HCT116 (cell line): Measurements from ENCODE around the gene C6orf118. TPM values are rescaled to one million over a fixed set of nuclear protein-coding genes. Genes with fewer than 3 reads are reported as not detected.

Experiments
- ATAC-seq: fragments of 200-7000 bp; cut with Tn5 transposase; 2 replicates; pipeline ENCODE4 v1.9.1; 2020; ENCODE audit warnings: mild to moderate bottlenecking, moderate library complexity
- Bru-seq: library from RNA; stranded (reverse); fragments of 400-500 nt; gene quantifications from one replicate; lab custom pipeline; 2021; lab: Mats Ljungman, UMichigan
- BruChase-seq, 2 experiments: library from RNA; stranded (reverse); fragments of 400-500 nt; gene quantifications; one replicate each; lab custom pipeline; 2021; lab: Mats Ljungman, UMichigan
- BruUV-seq: library from RNA; stranded (reverse); fragments of 400-500 nt; replicated peaks from 2 replicates; lab custom pipeline; 2021; lab: Mats Ljungman, UMichigan
- CTCF ChIA-PET: fragments of 300-600 bp; sonication (Branson Sonifier 250); formaldehyde crosslinking; loops from one replicate; lab custom pipeline; 2021; ENCODE audit warnings: antibody characterized with exemption; lab: Charles Lee
- POLR2A ChIA-PET: fragments of 300-600, 350-600 bp; sonication (Branson Sonifier 250); formaldehyde crosslinking; loops from one replicate; lab custom pipeline; 2021; ENCODE audit warnings: antibody characterized with exemption; lab: Charles Lee
- RAD21 ChIA-PET, 2 experiments: fragments of 300-600 bp; sonication (Branson Sonifier 250); formaldehyde crosslinking; loops; one replicate each; lab custom pipeline; 2023; ENCODE audit warnings: low total read pairs in 2 of 2; ENCODE audit not compliant: uncharacterized antibody in 2 of 2, unreplicated experiment in 2 of 2, low non-redundant PET in 1 of 2; lab: Charles Lee
- DNase-seq: peaks from one replicate; pipeline ENCODE4 v3.0.0-alpha.2; 2010; ENCODE audit warnings: low read depth, low spot score
- H2AFZ ChIP-seq: fragments of 200-600 bp; shearing (Covaris generic), sonication (generic); 2 replicates; pipeline ENCODE4 v1.6.1; 2017; ENCODE audit warnings: low read depth, mixed run types, mixed read lengths, antibody characterized with exemption, low read length; ENCODE audit not compliant: poor library complexity, severe bottlenecking
- H3K27ac ChIP-seq: 2 replicates; pipeline ENCODE4 v1.5.1; 2012; ENCODE audit warnings: low read depth, low read length
- H3K27me3 ChIP-seq: fragments of 200-600 bp; sonication (generic); 2 replicates; pipeline ENCODE4 v1.6.1; 2016; ENCODE audit warnings: mixed run types, low read length, mixed read lengths; ENCODE audit not compliant: insufficient read depth
- H3K36me3 ChIP-seq, 2 experiments: fragments of 200-500 bp in 1 of 2; fragments of 200-600 bp in 1 of 2; sonication (Bioruptor generic) in 1 of 2; sonication (generic) in 1 of 2; 2 replicates each; pipeline versions ENCODE4 v1.5.1 to v1.6.1; 2014 to 2016; ENCODE audit warnings: low read length in 2 of 2, inconsistent platforms in 1 of 2, mixed read lengths in 1 of 2, mixed run types in 1 of 2; ENCODE audit not compliant: insufficient read depth in 2 of 2, control insufficient read depth in 1 of 2
- H3K4me1 ChIP-seq, 2 experiments: fragments of 200-600 bp in 1 of 2; sonication (generic) in 1 of 2; 2 replicates each; pipeline versions ENCODE4 v1.5.1 to v1.6.1; 2012 to 2017; ENCODE audit warnings: low read length in 2 of 2, inconsistent platforms in 1 of 2, mild to moderate bottlenecking in 1 of 2, mixed read lengths in 1 of 2, mixed run types in 1 of 2, moderate library complexity in 1 of 2; ENCODE audit not compliant: insufficient read depth in 2 of 2, control insufficient read depth in 1 of 2
- H3K4me2 ChIP-seq: fragments of 200-600 bp; sonication (generic); 2 replicates; pipeline ENCODE4 v1.6.1; 2017; ENCODE audit warnings: mixed run types, low read length, mixed read lengths
- H3K4me3 ChIP-seq, 2 experiments: fragments of 200-600 bp in 1 of 2; sonication (generic) in 1 of 2; replicated peaks in 1 of 2; 2 replicates each; pipeline ENCODE4 v1.5.1; 2011 to 2016; ENCODE audit warnings: low read length in 2 of 2, control low read depth in 1 of 2, low read depth in 1 of 2, mild to moderate bottlenecking in 1 of 2, mixed read lengths in 1 of 2, mixed run types in 1 of 2
- H3K79me2 ChIP-seq: fragments of 200-600 bp; sonication (generic); 2 replicates; pipeline ENCODE4 v1.6.1; 2017; ENCODE audit warnings: mild to moderate bottlenecking, mixed run types, low read length, moderate library complexity, mixed read lengths; ENCODE audit not compliant: insufficient read depth
- H3K9ac ChIP-seq: fragments of 200-600 bp; sonication (generic); 2 replicates; pipeline ENCODE4 v1.6.1; 2016; ENCODE audit warnings: low read length, mixed read lengths
- H3K9me2 ChIP-seq: fragments of 200-600 bp; sonication (generic), shearing (Covaris generic); 2 replicates; pipeline ENCODE4 v1.6.1; 2017; ENCODE audit warnings: mixed run types, mild to moderate bottlenecking, moderate library complexity; ENCODE audit not compliant: insufficient read depth
- H3K9me3 ChIP-seq, 2 experiments: fragments of 200-500 bp in 1 of 2; fragments of 200-600 bp in 1 of 2; sonication (Bioruptor generic) in 1 of 2; sonication (generic) in 1 of 2; 2 replicates each; pipeline ENCODE4 v1.6.1; 2014 to 2017; ENCODE audit warnings: low read length in 2 of 2, mixed read lengths in 2 of 2, inconsistent platforms in 1 of 2, low read depth in 1 of 2, mild to moderate bottlenecking in 1 of 2, mixed run types in 1 of 2, moderate library complexity in 1 of 2; ENCODE audit not compliant: control insufficient read depth in 1 of 2, insufficient read depth in 1 of 2
- H4K20me1 ChIP-seq: fragments of 200-600 bp; sonication (generic), shearing (Covaris generic); 2 replicates; pipeline ENCODE4 v1.6.1; 2017; ENCODE audit warnings: mixed run types, mild to moderate bottlenecking, moderate library complexity; ENCODE audit not compliant: insufficient read depth
- ELF1 ChIP-seq: IDR thresholded peaks from 2 replicates; pipeline ENCODE4 v1.6.1; 2012; ENCODE audit warnings: low read depth, borderline replicate concordance
- JUND ChIP-seq: IDR thresholded peaks from 2 replicates; pipeline ENCODE4 v1.6.1; 2012
- YY1 ChIP-seq: IDR thresholded peaks from 2 replicates; pipeline ENCODE4 v1.6.1; 2011; ENCODE audit warnings: low read length, low read depth, moderate library complexity, mild to moderate bottlenecking; ENCODE audit not compliant: insufficient replicate concordance; ENCODE audit errors: extremely low read depth
- intact Hi-C: fragments of 100-400 bp; cut with micrococcal nuclease; formaldehyde crosslinking; loops from 2 replicates; pipeline ENCODE4 v1.10.0; 2022
- long read RNA-seq: library from polyadenylated mRNA; unstranded; transcript quantifications from one replicate; pipeline ENCODE4 v2.0.0, GENCODE V29; 2021; ENCODE audit not compliant: unreplicated experiment
- polyA plus RNA-seq: library from polyadenylated mRNA; unstranded; fragments of >200 nt; gene quantifications from 2 replicates; pipeline ENCODE4 v1.2.1, GENCODE V29; 2012; ENCODE audit warnings: missing spikeins
- total RNA-seq: library from RNA; stranded (reverse); gene quantifications from one replicate; pipeline ENCODE4 v1.2.1, GENCODE V29; 2021; ENCODE audit not compliant: unreplicated experiment

The C6orf118 gene
- total RNA-seq = not detected
- not detected in 2 replicates for polyA plus RNA-seq
- Bru-seq, nascent RNA = percentile 3 among the genes with signal in this experiment
- BruChase-seq, experiment 1, labeled RNA remaining after a 6-hour chase = percentile 9 among the genes with signal in this experiment
- BruChase-seq, experiment 2, labeled RNA remaining after a 2-hour chase = percentile 9 among the genes with signal in this experiment
- long read RNA-seq = 0 reads

DNA sequence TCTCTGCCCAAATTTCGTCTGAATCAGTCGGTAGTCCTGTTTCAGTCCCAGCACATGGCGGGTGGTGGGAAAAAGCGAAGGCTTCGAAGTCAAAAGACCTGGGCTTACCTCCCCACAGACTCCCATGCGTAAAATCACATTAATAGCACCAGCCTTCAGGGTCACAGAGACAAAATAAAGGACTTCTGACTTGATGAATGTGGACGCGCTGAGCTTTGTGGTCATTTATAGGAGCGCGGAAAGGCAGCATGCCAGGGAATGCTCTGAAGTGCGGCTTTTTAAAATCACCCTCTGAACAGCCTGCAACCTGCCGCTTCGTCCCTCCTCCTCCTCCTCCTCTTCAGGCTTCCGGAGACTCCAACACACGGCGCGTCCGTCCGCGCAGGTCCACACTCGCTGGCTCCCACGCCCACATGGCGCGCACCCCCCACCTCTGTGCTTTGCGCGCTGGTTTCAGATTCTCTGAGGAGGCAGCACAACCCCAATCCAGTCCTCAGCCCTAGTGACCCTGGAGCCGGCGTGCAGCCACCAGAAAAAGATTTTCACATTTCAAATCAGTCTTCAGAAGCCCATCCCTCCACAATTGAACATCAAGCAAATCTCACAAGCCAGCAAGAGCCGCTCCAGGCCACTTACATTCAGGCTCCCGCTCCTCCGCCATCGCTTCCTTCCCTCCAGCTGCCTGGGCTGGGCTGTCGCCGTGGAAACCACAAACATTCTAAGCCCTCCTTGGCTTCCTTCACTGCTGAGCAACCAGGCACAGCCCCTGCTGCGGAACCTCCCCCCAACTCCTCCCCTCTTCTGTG, at the start of gene C6orf118:
Gene C6orf118, minus strand, starts transcription at position 680 of the 806 bp plus-strand sequence. Its CDS starts 19 bp downstream, at position 661.
- intact Hi-C loops = no loop called here
- Histone ChIP-seq H4K20me1 (no peaks in the 10 kb centered on the region), H3K9me2 (no peaks in the 10 kb centered on the region), H3K4me1 (no peaks in the 10 kb centered on the region), H3K27ac (no peak within 1 kb of the TSS), H3K4me2 (no peak within 1 kb of the TSS), H3K36me3 (no peaks in the 10 kb centered on the region), H3K4me3 (no peak within 1 kb of the TSS), H3K9me3 (no peaks in the 10 kb centered on the region; a peak in 1 of 4 replicates), H3K9ac (no peak within 1 kb of the TSS), H2AFZ (no peak within 1 kb of the TSS), H3K79me2 (no peaks in the 10 kb centered on the region), H3K27me3 (no peaks in the 10 kb centered on the region)
- DNase-seq = no peak
- RAD21 ChIA-PET = no interaction called here
- TF ChIP-seq ELF1 (no peak), YY1 (no peak)
- BruUV-seq = no TSS peak
- POLR2A ChIA-PET = no interaction called here
- no peak for ATAC-seq
- CTCF ChIA-PET = no interaction called here

DNA sequence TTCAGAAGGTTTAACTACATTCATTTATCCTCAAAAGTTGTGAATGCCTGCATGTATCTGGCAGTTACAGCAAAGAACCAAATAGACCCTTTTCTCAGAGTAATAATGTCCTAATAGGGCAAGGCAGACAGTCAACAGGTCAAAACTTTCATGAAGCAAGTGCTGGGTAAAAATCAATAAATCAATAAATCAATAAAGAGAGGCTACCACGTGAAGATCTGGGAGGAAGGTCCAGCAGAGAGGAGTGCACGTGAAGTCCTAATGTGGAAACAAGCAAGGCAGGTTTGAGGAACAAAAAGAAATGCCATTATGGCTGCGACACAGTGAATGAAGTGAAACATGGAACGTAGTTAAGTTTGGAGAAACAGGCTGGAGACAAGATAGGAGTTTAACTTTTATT, 36.3 kb upstream of the C6orf118 start:
- ChIA-PET CTCF (no interaction called here), RAD21 (no interaction called here), POLR2A (no interaction called here)
- no TSS peak for BruUV-seq
- H3K4me3 ChIP-seq = no peak overlapping the region
- H3K27me3 ChIP-seq = no peaks in the 10 kb centered on the region
- H3K79me2 ChIP-seq = no peaks in the 10 kb centered on the region
- no peak overlapping the region for H3K4me2 ChIP-seq
- H3K9me2 ChIP-seq = no peaks in the 10 kb centered on the region
- H4K20me1 ChIP-seq = no peaks in the 10 kb centered on the region
- H3K36me3 ChIP-seq = no peaks in the 10 kb centered on the region
- no peaks in the 10 kb centered on the region; a peak in 1 of 4 replicates for H3K9me3 ChIP-seq
- no peak overlapping the region for H3K9ac ChIP-seq
- TF ChIP-seq JUND = no peak
- H2AFZ ChIP-seq = no peak overlapping the region
- DNase-seq (no peak), ATAC-seq (no peak)
- no peak overlapping the region for H3K27ac ChIP-seq
- H3K4me1 ChIP-seq = no peaks in the 10 kb centered on the region
- intact Hi-C loops = no loop called here
